H1 (cell line): ENCODE results near the gene PEPD. TPM values are rescaled to one million over a fixed set of nuclear protein-coding genes. Genes with fewer than 3 reads are reported as not detected.

Experiments
- CTCF ChIA-PET: fragments of 300-600 bp; sonication (Branson Sonifier 250); formaldehyde crosslinking; loops from one replicate; lab custom pipeline; 2021; ENCODE audit not compliant: partially characterized antibody; lab: Charles Lee
- POLR2A ChIA-PET: fragments of 300-600 bp; sonication (Branson Sonifier 250); formaldehyde crosslinking; loops from one replicate; lab custom pipeline; 2021; ENCODE audit warnings: inconsistent platforms; ENCODE audit not compliant: partially characterized antibody; lab: Charles Lee
- DNase-seq, 2 experiments: peaks; one replicate each; pipeline versions ENCODE4 v3.0.0 to v3.0.0-alpha.2; 2010 to 2022; ENCODE audit warnings: low spot score in 2 of 2, low read depth in 1 of 2, mixed read lengths in 1 of 2
- FAIRE-seq: peaks from 2 replicates; lab custom pipeline; 2011; peaks lifted over from hg19 to GRCh38; lab: Jason Lieb, UNC
- H2AFZ ChIP-seq: 2 replicates; pipeline ENCODE4 v1.8.1; 2012; ENCODE audit warnings: low read length, inconsistent platforms
- H2AK5ac ChIP-seq: 2 replicates; pipeline ENCODE4 v1.6.1; 2013; ENCODE audit warnings: low read depth, low read length
- H2BK120ac ChIP-seq: replicated peaks from 2 replicates; pipeline ENCODE3; 2013; ENCODE audit warnings: low read depth, low read length, inconsistent platforms
- H2BK12ac ChIP-seq: 2 replicates; pipeline ENCODE4 v1.6.1; 2013; ENCODE audit warnings: low read depth, low read length
- H2BK15ac ChIP-seq: 2 replicates; pipeline ENCODE4 v1.6.1; 2013; ENCODE audit warnings: low read length
- H2BK20ac ChIP-seq: 2 replicates; pipeline ENCODE4 v1.6.1; 2013; ENCODE audit warnings: low read length
- H2BK5ac ChIP-seq: 2 replicates; pipeline ENCODE4 v1.6.1; 2013; ENCODE audit warnings: low read depth, low read length
- H3K14ac ChIP-seq: 2 replicates; pipeline ENCODE4 v1.6.1; 2013; ENCODE audit warnings: inconsistent platforms; ENCODE audit not compliant: insufficient read length
- H3K18ac ChIP-seq: 2 replicates; pipeline ENCODE4 v1.6.1; 2013; ENCODE audit warnings: low read length; ENCODE audit errors: extremely low read depth
- H3K23ac ChIP-seq: 2 replicates; pipeline ENCODE4 v1.6.1; 2013; ENCODE audit warnings: inconsistent platforms; ENCODE audit not compliant: insufficient read length
- H3K23me2 ChIP-seq: 2 replicates; pipeline ENCODE4 v1.6.1; 2013; ENCODE audit warnings: low read depth, low read length
- H3K27ac ChIP-seq: 2 replicates; pipeline ENCODE4 v1.6.1; 2011; ENCODE audit warnings: low read depth, low read length, inconsistent platforms
- H3K27me3 ChIP-seq, 4 experiments: replicated peaks in 1 of 4; 1 replicate in 1 of 4; 2 replicates in 3 of 4; pipeline versions ENCODE4 v1.6.1 to v1.8.1; 2011 to 2013; ENCODE audit warnings: low read length in 3 of 4, mild to moderate bottlenecking in 3 of 4, inconsistent platforms in 2 of 4, mixed read lengths in 2 of 4, moderate library complexity in 1 of 4; ENCODE audit not compliant: control insufficient read depth in 3 of 4, insufficient read depth in 3 of 4; ENCODE audit errors: extremely low read depth in 1 of 4
- H3K36me3 ChIP-seq, 4 experiments: 2 replicates each; pipeline versions ENCODE4 v1.6.1 to v1.8.1; 2011 to 2013; ENCODE audit warnings: mild to moderate bottlenecking in 4 of 4, low read length in 3 of 4, moderate library complexity in 2 of 4, control low read depth in 1 of 4, inconsistent platforms in 1 of 4; ENCODE audit not compliant: insufficient read depth in 4 of 4, control insufficient read depth in 2 of 4
- H3K4ac ChIP-seq: replicated peaks from 2 replicates; pipeline ENCODE3; 2013; ENCODE audit warnings: low read length, low read depth, mixed read lengths, inconsistent platforms; ENCODE audit not compliant: insufficient read length
- H3K4me1 ChIP-seq, 4 experiments: replicated peaks in 1 of 4; 1 replicate in 1 of 4; 2 replicates in 3 of 4; pipeline versions ENCODE4 v1.6.1 to v1.8.1; 2011 to 2013; ENCODE audit warnings: low read length in 3 of 4, inconsistent platforms in 2 of 4, mixed read lengths in 1 of 4; ENCODE audit not compliant: insufficient read depth in 4 of 4, control insufficient read depth in 3 of 4
- H3K4me2 ChIP-seq, 2 experiments: 2 replicates each; pipeline versions ENCODE4 v1.6.1 to v1.8.1; 2011 to 2013; ENCODE audit warnings: low read depth in 2 of 2, low read length in 2 of 2, control low read depth in 1 of 2, inconsistent platforms in 1 of 2, mild to moderate bottlenecking in 1 of 2; ENCODE audit not compliant: insufficient read depth in 1 of 2
- H3K4me3 ChIP-seq, 4 experiments: fragments of 200-600, 300-600 bp in 1 of 4; sonication (generic), shearing (Covaris generic), sonication (Bioruptor Twin) in 1 of 4; 2 replicates each; pipeline versions ENCODE4 v1.5.1 to v1.8.1; 2011 to 2016; ENCODE audit warnings: low read length in 4 of 4, low read depth in 3 of 4, control low read depth in 2 of 4, inconsistent platforms in 2 of 4, mild to moderate bottlenecking in 2 of 4, mixed read lengths in 1 of 4, moderate library complexity in 1 of 4; ENCODE audit not compliant: insufficient read depth in 2 of 4; ENCODE audit errors: extremely low read depth in 1 of 4
- H3K56ac ChIP-seq: replicated peaks from 2 replicates; pipeline ENCODE3; 2013; ENCODE audit warnings: low read depth, mild to moderate bottlenecking, mixed read lengths, low read length, inconsistent platforms; ENCODE audit not compliant: insufficient read length
- H3K79me1 ChIP-seq: 2 replicates; pipeline ENCODE4 v1.6.1; 2013; ENCODE audit warnings: low read depth, low read length, control low read depth
- H3K79me2 ChIP-seq, 2 experiments: 2 replicates each; pipeline versions ENCODE4 v1.6.1 to v1.8.1; 2012 to 2013; ENCODE audit warnings: low read length in 2 of 2, mild to moderate bottlenecking in 2 of 2, inconsistent platforms in 1 of 2; ENCODE audit not compliant: insufficient read depth in 2 of 2, control insufficient read depth in 1 of 2
- H3K9ac ChIP-seq, 4 experiments: replicated peaks in 1 of 4; 1 replicate in 1 of 4; 2 replicates in 3 of 4; pipeline versions ENCODE4 v1.6.1 to v1.8.1; 2011 to 2013; ENCODE audit warnings: low read depth in 3 of 4, low read length in 3 of 4, control low read depth in 2 of 4, mild to moderate bottlenecking in 2 of 4, moderate library complexity in 2 of 4, inconsistent platforms in 1 of 4; ENCODE audit errors: extremely low read depth in 1 of 4
- H3K9me3 ChIP-seq, 2 experiments: 2 replicates each; pipeline versions ENCODE4 v1.6.1 to v1.8.1; 2012 to 2013; ENCODE audit warnings: mild to moderate bottlenecking in 2 of 2, moderate library complexity in 2 of 2, control low read depth in 1 of 2, inconsistent platforms in 1 of 2, low read depth in 1 of 2, low read length in 1 of 2, mixed read lengths in 1 of 2; ENCODE audit not compliant: insufficient read depth in 2 of 2
- H4K20me1 ChIP-seq, 2 experiments: replicated peaks in 1 of 2; 2 replicates each; pipeline versions ENCODE3 to v1.8.1; 2011 to 2013; ENCODE audit warnings: inconsistent platforms in 2 of 2, low read length in 2 of 2, mild to moderate bottlenecking in 1 of 2; ENCODE audit not compliant: insufficient read depth in 2 of 2, control insufficient read depth in 1 of 2
- H4K5ac ChIP-seq: 2 replicates; pipeline ENCODE4 v1.6.1; 2013; ENCODE audit warnings: low read length, low read depth, mixed read lengths, inconsistent platforms; ENCODE audit not compliant: insufficient read length
- H4K8ac ChIP-seq: 2 replicates; pipeline ENCODE4 v1.8.0; 2013; ENCODE audit warnings: mild to moderate bottlenecking, moderate library complexity, low read length, inconsistent platforms; ENCODE audit not compliant: insufficient read depth; ENCODE audit errors: extremely low read depth
- H4K91ac ChIP-seq: replicated peaks from 2 replicates; pipeline ENCODE3; 2013; ENCODE audit warnings: low read length, mixed read lengths, inconsistent platforms; ENCODE audit not compliant: insufficient read length
- HDAC2 ChIP-seq, 2 experiments: fragments of 300-600 bp in 1 of 2; sonication (generic) in 1 of 2; IDR thresholded peaks; 2 replicates each; pipeline ENCODE4 v1.6.1; 2011 to 2012; ENCODE audit warnings: low read depth in 2 of 2, low read length in 2 of 2, mild to moderate bottlenecking in 2 of 2, moderate library complexity in 2 of 2, borderline replicate concordance in 1 of 2, inconsistent platforms in 1 of 2
- NANOG ChIP-seq: IDR thresholded peaks from 2 replicates; pipeline ENCODE4 v1.6.1; 2011; ENCODE audit warnings: low read length, low read depth, mild to moderate bottlenecking, inconsistent platforms; ENCODE audit not compliant: insufficient read depth, poor library complexity, severe bottlenecking
- POLR2A ChIP-seq, 2 experiments: IDR thresholded peaks; 1 replicate in 1 of 2; 2 replicates in 1 of 2; pipeline ENCODE4 v1.6.1; 2011; ENCODE audit warnings: low read depth in 2 of 2, low read length in 2 of 2, mild to moderate bottlenecking in 2 of 2; ENCODE audit errors: control extremely low read depth in 1 of 2
- WGBS, 2 experiments: shearing (Covaris generic) in 1 of 2; methylation state at CpG; one replicate each; pipeline versions ENCODE4 v1.1.6 to v1.1.7; 2013 to 2015; ENCODE audit warnings: low lambda C conversion rate in 2 of 2, mixed read lengths in 2 of 2, inconsistent platforms in 1 of 2, low coverage in 1 of 2, missing lambda C conversion rate in 1 of 2; ENCODE audit not compliant: insufficient replicate concordance in 2 of 2, insufficient coverage in 1 of 2, insufficient read length in 1 of 2; ENCODE audit errors: extremely low coverage in 1 of 2, missing lambda C conversion rate in 1 of 2; 5-methylcytosine and 5-hydroxymethylcytosine counted together
- polyA plus RNA-seq, 7 experiments: library from polyadenylated mRNA; depleted of rRNA in 3 of 7; stranded (reverse) in 5 of 7; unstranded in 2 of 7; fragments of >200 nt in 5 of 7; fragments of 200-250 nt in 2 of 7; gene quantifications; 1 replicate in 5 of 7; 2 replicates in 1 of 7; 4 replicates in 1 of 7; pipeline versions ENCODE4 v1.2.1 to v1.2.3, GENCODE V29; 2011 to 2013; ENCODE audit warnings: missing spikeins in 2 of 7, mixed read lengths in 2 of 7
- total RNA-seq: library from RNA; stranded (reverse); fragmentation: NEBNext Ultra II Directional; extraction: Animal tissue kit (Norgen Biotek cat#: 25700); gene quantifications from 2 replicates; pipeline ENCODE4 v1.2.1, GENCODE V29; 2021

The PEPD gene
- total and polyA plus RNA-seq, 2 of the 8 experiments (the other 6 are each of a cell fraction or from before 2014, with no cell fraction given), result 84.1 to 178 TPM

DNA sequence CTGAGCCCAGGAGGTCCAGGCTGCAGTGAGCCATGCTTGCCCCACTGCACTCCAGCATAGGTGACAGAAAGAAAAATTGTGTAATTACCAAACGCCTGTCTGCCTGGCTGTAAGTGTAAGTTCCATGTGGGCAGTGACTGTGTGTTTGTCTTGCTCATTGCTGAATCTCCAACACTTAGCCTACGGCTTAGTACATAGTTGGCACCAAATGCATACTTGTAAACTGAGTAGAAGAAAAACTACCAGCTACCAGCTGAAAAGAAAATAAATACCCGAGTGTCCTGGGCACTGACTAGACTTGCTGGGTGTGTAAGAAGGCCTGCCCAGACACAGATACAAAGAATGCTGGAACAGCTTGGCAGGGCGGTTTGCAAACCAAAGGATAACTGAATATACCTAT lies 150.8 kb downstream of the PEPD start:
- H3K56ac ChIP-seq, result no peak overlapping the region
- H2BK20ac ChIP-seq, result no peak overlapping the region
- POLR2A ChIA-PET, result interaction anchor here (1.7 to 6.1 kb wide), 2 partner anchors 17 to 68 kb away, joined by 3 to 87 read pairs; partner anchors contain the start of gene CEBPA
- TF ChIP-seq NANOG (no peak), HDAC2 (IDR thresholded peaks at IDR 0.05; ENCODE audit: borderline replicate concordance in 1 of 2, low read depth in 2 of 2, low read length in 2 of 2) (no peak), POLR2A (IDR thresholded peaks at IDR 0.05; ENCODE audit: control extremely low read depth in 1 of 2, low read depth in 2 of 2, low read length in 2 of 2) (no peak)
- no peak overlapping the region for H3K23ac ChIP-seq
- H3K79me1 ChIP-seq, result peaks cover 2% of the 10 kb centered on the region; the same call in 1 of the 2 replicates
- no peak overlapping the region for H2AFZ ChIP-seq
- no peak overlapping the region for H3K27ac ChIP-seq
- H3K27me3 ChIP-seq, result no peaks in the 10 kb centered on the region
- no peak overlapping the region for H2BK15ac ChIP-seq
- H3K4ac ChIP-seq, result no peak overlapping the region
- H3K9me3 ChIP-seq, result no peaks in the 10 kb centered on the region
- H3K36me3 ChIP-seq, result no peaks in the 10 kb centered on the region
- no peak overlapping the region for H3K9ac ChIP-seq
- H3K14ac ChIP-seq, result no peak overlapping the region
- DNase-seq (no peak), FAIRE-seq (no peak)
- H2AK5ac ChIP-seq, result no peak overlapping the region
- H3K18ac ChIP-seq, result no peak overlapping the region
- no peak overlapping the region for H2BK120ac ChIP-seq
- H3K4me2 ChIP-seq, result no peak overlapping the region
- no peak overlapping the region for H4K5ac ChIP-seq
- no peak overlapping the region for H2BK5ac ChIP-seq
- no peak overlapping the region for H4K8ac ChIP-seq
- no peak overlapping the region for H4K91ac ChIP-seq
- H2BK12ac ChIP-seq, result no peak overlapping the region
- WGBS, 2 experiments, result 85% methylated on average over 4 of the region's 4 CpGs; no CpG with 5 or more reads in 1 of the 2 experiments
- peaks cover 13 to 18% of the 10 kb centered on the region in 2 experiments for H3K79me2 ChIP-seq
- CTCF ChIA-PET, result interaction anchor here (0.6 to 2.3 kb wide), 4 partner anchors 19 to 86 kb away, joined by 3 to 7 read pairs (median 4); no protein-coding TSS in a partner anchor
- H3K4me1 ChIP-seq, result peaks cover 0 to 2% (median 1%) of the 10 kb centered on the region in 4 experiments; a peak in 3 of 7 replicates
- peaks cover 13 to 16% of the 10 kb centered on the region in 2 experiments for H4K20me1 ChIP-seq
- H3K23me2 ChIP-seq, result peaks cover 6% of the 10 kb centered on the region
- no peak overlapping the region for H3K4me3 ChIP-seq
